Breast epithelium (tissue), 3 donors: ENCODE results near the gene EPX.

Experiments
- CTCF ChIP-seq, 3 donors: fragments of 450-650 bp; IDR thresholded peaks; one replicate each; pipeline ENCODE4 v1.5.1; 2016 to 2017; ENCODE audit warnings: antibody characterized with exemption in 3 of 3, mild to moderate bottlenecking in 3 of 3, moderate library complexity in 3 of 3
- POLR2A ChIP-seq: fragments of 450-650 bp; IDR thresholded peaks from one replicate; pipeline ENCODE4 v1.6.1; 2016; ENCODE audit warnings: antibody characterized with exemption, mild to moderate bottlenecking, moderate library complexity

DNA sequence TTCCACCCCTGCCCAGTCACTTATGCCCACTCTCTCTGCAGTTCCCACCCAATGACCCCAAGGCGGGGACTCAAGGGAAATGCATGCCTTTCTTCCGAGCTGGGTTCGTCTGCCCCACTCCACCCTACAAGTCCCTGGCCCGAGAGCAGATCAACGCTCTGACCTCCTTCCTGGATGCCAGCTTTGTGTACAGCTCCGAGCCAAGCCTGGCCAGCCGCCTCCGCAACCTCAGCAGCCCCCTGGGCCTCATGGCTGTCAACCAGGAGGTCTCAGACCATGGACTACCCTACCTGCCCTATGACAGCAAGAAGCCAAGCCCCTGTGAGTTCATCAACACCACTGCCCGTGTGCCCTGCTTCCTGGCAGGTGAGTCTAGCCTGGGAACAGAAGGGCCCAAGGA is 59.6 kb downstream of the EPX start:
- no peak for TF ChIP-seq CTCF (IDR thresholded peaks at IDR 0.05)
- TF ChIP-seq POLR2A = no peak
